ENCODE results near the gene N4BP2L2. TPM values are rescaled to one million over a fixed set of nuclear protein-coding genes. Genes with fewer than 3 reads are reported as not detected.

Gene N4BP2L2
- total and polyA plus RNA-seq, 2 of the 13 experiments (the other 11 are each of a cell fraction or from before 2014, with no cell fraction given): 58.9 to 81.2 TPM

DNA sequence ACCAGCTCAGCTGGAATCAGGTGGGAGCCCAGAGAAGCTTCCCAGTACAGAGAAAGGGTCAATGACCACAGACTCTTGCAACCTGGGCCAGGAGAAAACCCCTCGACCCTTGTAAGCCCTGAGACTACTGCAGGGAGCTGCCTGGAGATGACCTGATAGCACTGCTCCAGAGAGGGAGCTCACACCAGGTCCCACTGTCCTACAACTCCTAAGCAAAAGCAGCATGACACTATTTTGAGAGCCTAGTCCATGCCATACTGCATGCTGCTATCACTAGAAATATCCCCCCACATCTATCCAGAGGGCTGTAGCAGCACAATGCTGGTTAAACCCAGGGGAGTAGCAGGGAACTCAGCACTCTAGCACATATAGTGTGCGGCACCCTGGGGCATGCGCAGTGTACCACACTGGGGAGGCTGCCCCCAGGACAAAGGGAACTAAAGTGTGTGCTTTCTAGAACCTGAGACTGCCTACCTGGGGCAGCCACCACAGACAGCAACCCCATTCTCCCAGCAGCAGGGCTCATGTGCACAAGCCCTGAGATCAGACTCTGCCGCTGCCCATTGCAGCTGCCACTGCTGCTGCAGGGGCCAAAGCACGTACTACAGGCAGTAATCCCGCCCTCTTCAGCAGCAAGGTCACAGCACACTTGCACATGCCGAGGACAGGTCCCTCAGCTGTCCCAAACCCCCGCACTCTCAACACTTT lies 83.6 kb downstream of the N4BP2L2 start (continued):
- TF ChIP-seq, protein P1, sequence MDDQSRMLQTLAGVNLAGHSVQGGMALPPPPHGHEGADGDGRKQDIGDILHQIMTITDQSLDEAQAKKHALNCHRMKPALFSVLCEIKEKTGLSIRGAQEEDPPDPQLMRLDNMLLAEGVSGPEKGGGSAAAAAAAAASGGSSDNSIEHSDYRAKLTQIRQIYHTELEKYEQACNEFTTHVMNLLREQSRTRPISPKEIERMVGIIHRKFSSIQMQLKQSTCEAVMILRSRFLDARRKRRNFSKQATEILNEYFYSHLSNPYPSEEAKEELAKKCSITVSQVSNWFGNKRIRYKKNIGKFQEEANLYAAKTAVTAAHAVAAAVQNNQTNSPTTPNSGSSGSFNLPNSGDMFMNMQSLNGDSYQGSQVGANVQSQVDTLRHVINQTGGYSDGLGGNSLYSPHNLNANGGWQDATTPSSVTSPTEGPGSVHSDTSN (CRISPR knock-in tag; IDR thresholded peaks at IDR 0.05; ENCODE audit: borderline replicate concordance): no peak
- TF ChIP-seq RAD21 (CRISPR knock-in tag; IDR thresholded peaks at IDR 0.05) (peak; percentile 48; the same call in 1 of the 2 replicates), ZFY (CRISPR knock-in tag; IDR thresholded peaks at IDR 0.05) (no peak; the same call in 1 of the 2 replicates), SOX13 (IDR thresholded peaks at IDR 0.05) (no peak), SOX13 (CRISPR knock-in tag; conservative IDR thresholded peaks at IDR 0.05 in 1 of 2, IDR thresholded peaks at IDR 0.05 in 1 of 2) (no peak), ZBTB8A (CRISPR knock-in tag; IDR thresholded peaks at IDR 0.05; ENCODE audit: borderline replicate concordance, low read depth) (no peak), TERF1 (CRISPR knock-in tag; IDR thresholded peaks at IDR 0.05) (0 out of 2 replicates have a peak, but pooled peaks have one; percentile 35), HDAC1 (CRISPR knock-in tag; IDR thresholded peaks at IDR 0.05) (no peak), CEBPB (IDR thresholded peaks at IDR 0.05; ENCODE audit: borderline replicate concordance, low read depth, low read length) (no peak), ZNF354B (CRISPR knock-in tag; IDR thresholded peaks at IDR 0.05) (no peak), ZFX (CRISPR knock-in tag; IDR thresholded peaks at IDR 0.05; ENCODE audit: low read depth) (peak; percentile 35; the same call in 1 of the 2 replicates), SAFB2 (CRISPR knock-in tag; IDR thresholded peaks at IDR 0.05; ENCODE audit: borderline replicate concordance, low read depth) (no peak), RFXANK (CRISPR knock-in tag; IDR thresholded peaks at IDR 0.05) (no peak), SCMH1 (CRISPR knock-in tag; IDR thresholded peaks at IDR 0.05; ENCODE audit: borderline replicate concordance) (no peak), ZSCAN20 (CRISPR knock-in tag; IDR thresholded peaks at IDR 0.05; ENCODE audit: borderline replicate concordance) (no peak), GPN1 (CRISPR knock-in tag; IDR thresholded peaks at IDR 0.05; ENCODE audit: borderline replicate concordance) (no peak), MIER3 (CRISPR knock-in tag; IDR thresholded peaks at IDR 0.05; ENCODE audit: borderline replicate concordance) (peak; percentile 27; the same call in 1 of the 2 replicates), PRDM10 (CRISPR knock-in tag; IDR thresholded peaks at IDR 0.05; ENCODE audit: low read depth) (no peak), E2F5 (CRISPR knock-in tag; conservative IDR thresholded peaks at IDR 0.05) (no peak), CCDC6 (CRISPR knock-in tag; IDR thresholded peaks at IDR 0.05) (no peak), ZNF484 (CRISPR knock-in tag; IDR thresholded peaks at IDR 0.05; ENCODE audit: borderline replicate concordance, low read depth) (no peak)
- TF ChIP-seq, protein P2, sequence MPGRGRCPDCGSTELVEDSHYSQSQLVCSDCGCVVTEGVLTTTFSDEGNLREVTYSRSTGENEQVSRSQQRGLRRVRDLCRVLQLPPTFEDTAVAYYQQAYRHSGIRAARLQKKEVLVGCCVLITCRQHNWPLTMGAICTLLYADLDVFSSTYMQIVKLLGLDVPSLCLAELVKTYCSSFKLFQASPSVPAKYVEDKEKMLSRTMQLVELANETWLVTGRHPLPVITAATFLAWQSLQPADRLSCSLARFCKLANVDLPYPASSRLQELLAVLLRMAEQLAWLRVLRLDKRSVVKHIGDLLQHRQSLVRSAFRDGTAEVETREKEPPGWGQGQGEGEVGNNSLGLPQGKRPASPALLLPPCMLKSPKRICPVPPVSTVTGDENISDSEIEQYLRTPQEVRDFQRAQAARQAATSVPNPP (CRISPR knock-in tag; IDR thresholded peaks at IDR 0.05): no peak
